H9 (cell line): Measurements from ENCODE around the gene TMEM178B. TPM values are rescaled to one million over a fixed set of nuclear protein-coding genes. Genes with fewer than 3 reads are reported as not detected.

Experiments used
- DNase-seq: peaks from one replicate; pipeline ENCODE4 v3.0.0-alpha.2; 2017
- H2AFZ ChIP-seq: one replicate; pipeline ENCODE4 v1.6.1; 2013; ENCODE audit warnings: mild to moderate bottlenecking, low read length, control low read depth, moderate library complexity
- H2AK5ac ChIP-seq: 2 replicates; pipeline ENCODE4 v1.6.1; 2013; ENCODE audit warnings: low read length, control low read depth, mixed read lengths; ENCODE audit not compliant: insufficient read length
- H2BK120ac ChIP-seq: one replicate; pipeline ENCODE4 v1.6.1; 2013; ENCODE audit warnings: low read depth, mild to moderate bottlenecking, low read length, control low read depth, inconsistent platforms; ENCODE audit not compliant: poor library complexity, severe bottlenecking
- H2BK12ac ChIP-seq: 2 replicates; pipeline ENCODE4 v1.6.1; 2013; ENCODE audit warnings: low read length, control low read depth, mixed read lengths, low read depth; ENCODE audit not compliant: insufficient read length
- H2BK15ac ChIP-seq: 2 replicates; pipeline ENCODE4 v1.6.1; 2013; ENCODE audit warnings: low read depth, low read length, control low read depth
- H2BK20ac ChIP-seq: one replicate; pipeline ENCODE4 v1.6.1; 2013; ENCODE audit warnings: low read depth, mild to moderate bottlenecking, low read length, control low read depth, inconsistent platforms; ENCODE audit not compliant: poor library complexity, severe bottlenecking
- H2BK5ac ChIP-seq: 2 replicates; pipeline ENCODE4 v1.6.1; 2013; ENCODE audit warnings: low read length, control low read depth, mixed read lengths; ENCODE audit not compliant: insufficient read length
- H3K14ac ChIP-seq: 2 replicates; pipeline ENCODE4 v1.6.1; 2013; ENCODE audit warnings: low read length, control low read depth; ENCODE audit not compliant: insufficient read depth
- H3K18ac ChIP-seq: 2 replicates; pipeline ENCODE4 v1.6.1; 2013; ENCODE audit warnings: low read depth, mild to moderate bottlenecking, mixed read lengths, low read length, control low read depth; ENCODE audit not compliant: insufficient read length
- H3K23ac ChIP-seq: 2 replicates; pipeline ENCODE4 v1.6.1; 2013; ENCODE audit warnings: low read length, control low read depth, mixed read lengths, low read depth; ENCODE audit not compliant: insufficient read length
- H3K23me2 ChIP-seq: 2 replicates; pipeline ENCODE4 v1.6.1; 2013; ENCODE audit warnings: low read depth, mild to moderate bottlenecking, mixed read lengths, low read length, control low read depth; ENCODE audit not compliant: insufficient read length, poor library complexity, severe bottlenecking
- H3K27ac ChIP-seq: 2 replicates; pipeline ENCODE4 v1.5.1; 2013; ENCODE audit warnings: low read length, control low read depth, mixed read lengths, low read depth; ENCODE audit not compliant: insufficient read length
- H3K27me3 ChIP-seq: 2 replicates; pipeline ENCODE4 v1.6.1; 2013; ENCODE audit warnings: low read length, control low read depth, inconsistent platforms; ENCODE audit not compliant: insufficient read depth
- H3K4ac ChIP-seq: 2 replicates; pipeline ENCODE4 v1.6.1; 2013; ENCODE audit warnings: low read depth, mild to moderate bottlenecking, control low read depth, inconsistent platforms, low read length, moderate library complexity
- H3K4me1 ChIP-seq: 2 replicates; pipeline ENCODE4 v1.6.1; 2013; ENCODE audit warnings: low read length, control low read depth, inconsistent platforms; ENCODE audit not compliant: insufficient read depth
- H3K4me2 ChIP-seq: 2 replicates; pipeline ENCODE4 v1.6.1; 2013; ENCODE audit warnings: low read length, control low read depth, mixed read lengths; ENCODE audit not compliant: insufficient read length, insufficient read depth
- H3K56ac ChIP-seq: 2 replicates; pipeline ENCODE4 v1.6.1; 2013; ENCODE audit warnings: low read depth, mild to moderate bottlenecking, mixed read lengths, low read length, control low read depth; ENCODE audit not compliant: insufficient read length
- H3K79me1 ChIP-seq: 2 replicates; pipeline ENCODE4 v1.6.1; 2013; ENCODE audit warnings: low read depth, mild to moderate bottlenecking, moderate library complexity, low read length, control low read depth, inconsistent platforms; ENCODE audit not compliant: insufficient read depth, poor library complexity, severe bottlenecking
- H3K79me2 ChIP-seq: 2 replicates; pipeline ENCODE4 v1.6.1; 2013; ENCODE audit warnings: low read length, control low read depth, inconsistent platforms; ENCODE audit not compliant: insufficient read depth
- H3K9ac ChIP-seq: 2 replicates; pipeline ENCODE4 v1.6.1; 2013; ENCODE audit warnings: low read length, control low read depth, mixed read lengths; ENCODE audit not compliant: insufficient read length; ENCODE audit errors: extremely low read depth
- H3K9me3 ChIP-seq: one replicate; pipeline ENCODE4 v1.6.1; 2013; ENCODE audit warnings: low read depth, low read length, inconsistent platforms; ENCODE audit not compliant: control insufficient read depth
- H3T11ph ChIP-seq: one replicate; pipeline ENCODE4 v1.6.1; 2013; ENCODE audit warnings: mild to moderate bottlenecking, low read length, control low read depth, inconsistent platforms
- H4K20me1 ChIP-seq: one replicate; pipeline ENCODE4 v1.6.1; 2013; ENCODE audit not compliant: control insufficient read depth, insufficient read length, insufficient read depth
- H4K5ac ChIP-seq: 2 replicates; pipeline ENCODE4 v1.6.1; 2013; ENCODE audit warnings: low read depth, mild to moderate bottlenecking, mixed read lengths, low read length, control low read depth; ENCODE audit not compliant: insufficient read length
- H4K8ac ChIP-seq: replicated peaks from 2 replicates; pipeline ENCODE4 v1.6.1; 2013; ENCODE audit warnings: low read length, control low read depth, mixed read lengths, low read depth; ENCODE audit not compliant: insufficient read length
- H4K91ac ChIP-seq: 2 replicates; pipeline ENCODE4 v1.6.1; 2013; ENCODE audit warnings: low read depth, mild to moderate bottlenecking, moderate library complexity, mixed read lengths, low read length, control low read depth; ENCODE audit not compliant: insufficient read length
- H3K27ac Mint-ChIP-seq, 3 experiments: 2 replicates in 2 of 3; 3 replicates in 1 of 3; pipeline ENCODE4 v1.8.0; 2020 to 2021; ENCODE audit warnings: mixed read lengths in 3 of 3, mild to moderate bottlenecking in 1 of 3, moderate library complexity in 1 of 3
- H3K27me3 Mint-ChIP-seq: 2 replicates; pipeline ENCODE4 v1.8.0; 2021; ENCODE audit warnings: low read depth, mild to moderate bottlenecking, moderate library complexity, mixed read lengths
- H3K36me3 Mint-ChIP-seq, 3 experiments: 2 replicates in 2 of 3; 3 replicates in 1 of 3; pipeline ENCODE4 v1.8.0; 2020 to 2021; ENCODE audit warnings: low read depth in 3 of 3, mixed read lengths in 3 of 3; ENCODE audit not compliant: insufficient read depth in 1 of 3
- H3K4me1 Mint-ChIP-seq, 2 experiments: 2 replicates each; pipeline ENCODE4 v1.8.0; 2020; ENCODE audit warnings: mixed read lengths in 2 of 2
- H3K4me3 Mint-ChIP-seq, 2 experiments: 2 replicates in 1 of 2; 3 replicates in 1 of 2; pipeline ENCODE4 v1.8.0; 2020 to 2021; ENCODE audit warnings: mild to moderate bottlenecking in 2 of 2, mixed read lengths in 2 of 2, moderate library complexity in 1 of 2
- H3K9me3 Mint-ChIP-seq, 2 experiments: 2 replicates in 1 of 2; 3 replicates in 1 of 2; pipeline ENCODE4 v1.8.0; 2020; ENCODE audit warnings: mild to moderate bottlenecking in 2 of 2, mixed read lengths in 2 of 2, moderate library complexity in 1 of 2
- WGBS: extraction: QIAGEN DNeasy Blood & Tissue Kit; methylation state at CpG from one replicate; pipeline ENCODE4 v1.1.7; 2013; ENCODE audit warnings: missing lambda C conversion rate, low lambda C conversion rate, mixed read lengths; ENCODE audit not compliant: insufficient read length; ENCODE audit errors: extremely low coverage; 5-methylcytosine and 5-hydroxymethylcytosine counted together
- total RNA-seq: library from RNA; stranded (reverse); gene quantifications from 2 replicates; pipeline ENCODE4 v1.2.1, GENCODE V29; 2021
- TF ChIP-seq, protein P1 (sequence below): fragments of 200-600 bp; sonication (generic); conservative IDR thresholded peaks from 3 replicates; pipeline ENCODE4 v1.8.0; 2021; ENCODE audit warnings: antibody characterized with exemption, mild to moderate bottlenecking

TMEM178B gene
- total RNA-seq, 1 experiment from 2014 or later, result 11.3 TPM

DNA sequence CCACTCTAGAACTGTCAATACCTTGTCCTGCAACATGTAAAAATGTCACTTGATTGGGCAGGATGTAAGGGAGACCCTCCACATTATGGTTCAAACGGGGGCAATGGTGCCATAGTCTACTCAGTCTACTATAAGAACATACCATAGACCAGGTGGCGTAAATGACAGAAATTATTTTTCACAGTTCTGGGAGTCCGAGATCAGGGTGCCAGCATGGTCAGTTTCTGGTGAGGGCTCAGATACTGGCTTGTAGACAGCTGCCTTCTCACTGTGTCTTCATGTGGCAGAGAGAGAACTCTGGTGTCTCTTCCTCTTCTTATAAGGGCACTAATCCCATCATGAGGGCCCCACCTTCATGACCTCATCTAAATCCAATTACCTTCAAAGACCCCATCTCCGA lies 18.7 kb upstream of the TMEM178B start:
- Mint-ChIP-seq H3K9me3 (no peaks in the 10 kb centered on the region), H3K36me3 (no peaks in the 10 kb centered on the region), H3K4me1 (no peaks in the 10 kb centered on the region), H3K4me3 (no peak overlapping the region), H3K27ac (no peak overlapping the region), H3K27me3 (peaks cover 2% of the 10 kb centered on the region; the same call in 1 of the 2 replicates)
- no peak overlapping the region for H2AK5ac ChIP-seq
- H3K27ac ChIP-seq, result no peak overlapping the region
- no peak overlapping the region for H2BK5ac ChIP-seq
- H3T11ph ChIP-seq, result no peak overlapping the region
- no peaks in the 10 kb centered on the region for H3K79me1 ChIP-seq
- no peak overlapping the region for H3K18ac ChIP-seq
- H2AFZ ChIP-seq, result no peak overlapping the region
- TF ChIP-seq, protein P1, sequence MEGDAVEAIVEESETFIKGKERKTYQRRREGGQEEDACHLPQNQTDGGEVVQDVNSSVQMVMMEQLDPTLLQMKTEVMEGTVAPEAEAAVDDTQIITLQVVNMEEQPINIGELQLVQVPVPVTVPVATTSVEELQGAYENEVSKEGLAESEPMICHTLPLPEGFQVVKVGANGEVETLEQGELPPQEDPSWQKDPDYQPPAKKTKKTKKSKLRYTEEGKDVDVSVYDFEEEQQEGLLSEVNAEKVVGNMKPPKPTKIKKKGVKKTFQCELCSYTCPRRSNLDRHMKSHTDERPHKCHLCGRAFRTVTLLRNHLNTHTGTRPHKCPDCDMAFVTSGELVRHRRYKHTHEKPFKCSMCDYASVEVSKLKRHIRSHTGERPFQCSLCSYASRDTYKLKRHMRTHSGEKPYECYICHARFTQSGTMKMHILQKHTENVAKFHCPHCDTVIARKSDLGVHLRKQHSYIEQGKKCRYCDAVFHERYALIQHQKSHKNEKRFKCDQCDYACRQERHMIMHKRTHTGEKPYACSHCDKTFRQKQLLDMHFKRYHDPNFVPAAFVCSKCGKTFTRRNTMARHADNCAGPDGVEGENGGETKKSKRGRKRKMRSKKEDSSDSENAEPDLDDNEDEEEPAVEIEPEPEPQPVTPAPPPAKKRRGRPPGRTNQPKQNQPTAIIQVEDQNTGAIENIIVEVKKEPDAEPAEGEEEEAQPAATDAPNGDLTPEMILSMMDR, result no peak
- H3K23me2 ChIP-seq, result no peaks in the 10 kb centered on the region
- H3K56ac ChIP-seq, result no peak overlapping the region
- H3K9ac ChIP-seq, result no peak overlapping the region
- no CpG with 5 or more reads among the region's 4 CpGs for WGBS
- no peak for DNase-seq
- no peak overlapping the region for H4K91ac ChIP-seq
- H3K4me1 ChIP-seq, result no peaks in the 10 kb centered on the region
- no peak overlapping the region for H2BK20ac ChIP-seq
- no peaks in the 10 kb centered on the region for H3K79me2 ChIP-seq
- H4K5ac ChIP-seq, result no peak overlapping the region
- H2BK15ac ChIP-seq, result no peak overlapping the region
- no peak overlapping the region for H3K14ac ChIP-seq
- H3K4me2 ChIP-seq, result no peak overlapping the region
- no peak overlapping the region for H2BK12ac ChIP-seq
- no peaks in the 10 kb centered on the region for H3K9me3 ChIP-seq
- H4K8ac ChIP-seq, result no peak overlapping the region
- H4K20me1 ChIP-seq, result no peaks in the 10 kb centered on the region
- no peak overlapping the region for H2BK120ac ChIP-seq
- no peak overlapping the region for H3K23ac ChIP-seq
- H3K27me3 ChIP-seq, result no peaks in the 10 kb centered on the region
- H3K4ac ChIP-seq, result no peak overlapping the region
